Fibroblast of the aortic adventitia (primary cell): Measurements from ENCODE around the gene ROBO2. TPM values are rescaled to one million over a fixed set of nuclear protein-coding genes. Genes with fewer than 3 reads are reported as not detected.

Source experiments
- DNase-seq: peaks from one replicate; pipeline ENCODE4 v3.0.0-alpha.2; 2010; ENCODE audit warnings: low read depth
- H3K4me3 ChIP-seq: 2 replicates; pipeline ENCODE4 v1.5.1; 2011; ENCODE audit warnings: low read depth, mild to moderate bottlenecking, control low read depth, low read length, moderate library complexity
- CTCF ChIP-seq: IDR thresholded peaks from 2 replicates; pipeline ENCODE4 v1.5.1; 2011; ENCODE audit warnings: mild to moderate bottlenecking, low read length, control low read depth, inconsistent platforms; ENCODE audit not compliant: insufficient read depth
- total RNA-seq: library from RNA; depleted of rRNA; stranded (reverse); fragments of >200 nt; gene quantifications from 2 replicates; pipeline ENCODE4 v1.2.3, GENCODE V29; 2012; ENCODE audit warnings: low replicate concordance

The ROBO2 gene
- total RNA-seq, 1 donor, result 1.2 TPM

GRCh38 chr3:77150028-77150427 is 110.1 kb downstream of the ROBO2 start:
- no peak overlapping the region for H3K4me3 ChIP-seq
- no peak for TF ChIP-seq CTCF
- no peak for DNase-seq

- no peak for DNase-seq
- TF ChIP-seq CTCF, result no peak
- H3K4me3 ChIP-seq, result no peak overlapping the region
Observed at GRCh38 chr3:77150759-77151158, 110.9 kb downstream of the ROBO2 start.

GRCh38 chr3:77158730-77159581 is 119.1 kb downstream of the ROBO2 start:
- no peak for DNase-seq
- no peak overlapping the region for H3K4me3 ChIP-seq
- TF ChIP-seq CTCF, result no peak

- no peak for DNase-seq
- H3K4me3 ChIP-seq, result no peak overlapping the region
- TF ChIP-seq CTCF, result no peak
Observed at GRCh38 chr3:77160931-77161497, 121.1 kb downstream of the ROBO2 start.

GRCh38 chr3:77169823-77170222 is 129.9 kb downstream of the ROBO2 start:
- DNase-seq, result no peak
- no peak overlapping the region for H3K4me3 ChIP-seq
- TF ChIP-seq CTCF, result no peak

- no peak overlapping the region for H3K4me3 ChIP-seq
- no peak for TF ChIP-seq CTCF
- no peak for DNase-seq
Observed at GRCh38 chr3:77171026-77171425, 131.1 kb downstream of the ROBO2 start.

- DNase-seq, result no peak
- no peak for TF ChIP-seq CTCF
- no peak overlapping the region for H3K4me3 ChIP-seq
Observed at GRCh38 chr3:77179762-77180161, 139.9 kb downstream of the ROBO2 start.
